Activated T-helper 2 cell treated with anti-CD3 and anti-CD28 coated beads, Interferon-gamma antibody, Interleukin-2, Interleukin-4, amounts not matched to agents 10 μg/mL and 5 μg/mL and 100 μg/mL, durations not matched to agents 14 hours and 24 hours and 36 hours (primary cell): Measurements from ENCODE around the gene POGLUT3. TPM values are rescaled to one million over a fixed set of nuclear protein-coding genes. Genes with fewer than 3 reads are reported as not detected.

Source experiments
- DNase-seq: peaks from one replicate; pipeline ENCODE4 v3.0.0; 2021; ENCODE audit warnings: low spot score
- H3K27ac Mint-ChIP-seq: one replicate; pipeline ENCODE4 v1.8.0; 2021; ENCODE audit warnings: mixed read lengths
- H3K27me3 Mint-ChIP-seq: one replicate; pipeline ENCODE4 v1.8.0; 2021; ENCODE audit warnings: low read depth, mixed read lengths
- H3K36me3 Mint-ChIP-seq: one replicate; pipeline ENCODE4 v1.8.0; 2021; ENCODE audit warnings: low read depth, mixed read lengths
- H3K4me1 Mint-ChIP-seq: one replicate; pipeline ENCODE4 v1.8.0; 2021; ENCODE audit warnings: low read depth, mixed read lengths
- H3K4me3 Mint-ChIP-seq: one replicate; pipeline ENCODE4 v1.8.0; 2021; ENCODE audit warnings: low read depth, mild to moderate bottlenecking, moderate library complexity, mixed read lengths
- H3K9me3 Mint-ChIP-seq: one replicate; pipeline ENCODE4 v1.8.0; 2021; ENCODE audit warnings: mixed read lengths
- intact Hi-C: fragments of 100-400 bp; cut with micrococcal nuclease; formaldehyde crosslinking; loops from one replicate; pipeline ENCODE4 v1.15.1; 2023
- total RNA-seq: library from RNA; stranded (reverse); gene quantifications from 2 replicates; pipeline ENCODE4 v1.2.3, GENCODE V29; 2022

The POGLUT3 gene
- total RNA-seq, 1 donor from 2014 or later, result 10.0 TPM

DNA sequence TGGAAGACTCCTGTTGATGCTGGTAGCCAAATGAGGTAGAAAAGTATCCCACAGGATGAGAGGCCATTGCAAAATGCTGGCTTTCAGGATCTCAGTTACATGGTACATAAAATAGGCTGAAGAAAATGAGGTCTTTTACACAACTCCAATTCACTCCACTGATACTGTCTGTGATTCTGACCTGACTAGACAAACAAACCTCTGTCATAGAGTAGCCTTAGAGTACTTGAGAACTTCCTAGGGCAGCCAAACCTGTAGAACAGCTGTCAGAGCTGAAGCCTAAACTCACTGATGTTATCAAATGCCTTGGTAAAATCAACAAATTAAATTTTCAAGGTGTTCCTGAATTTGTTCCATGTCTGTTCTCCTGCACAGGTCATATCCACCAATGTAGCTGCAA lies 26.2 kb upstream of the POGLUT3 start:
- intact Hi-C loops, result no loop called here
- no peak overlapping the region for H3K4me3 Mint-ChIP-seq
- no peaks in the 10 kb centered on the region for H3K36me3 Mint-ChIP-seq
- H3K9me3 Mint-ChIP-seq, result no peaks in the 10 kb centered on the region
- H3K27ac Mint-ChIP-seq, result no peak overlapping the region
- no peaks in the 10 kb centered on the region for H3K27me3 Mint-ChIP-seq
- no peak for DNase-seq
- H3K4me1 Mint-ChIP-seq, result no peaks in the 10 kb centered on the region

GRCh38 chr11:108522318-108522717 lies 24.1 kb upstream of the POGLUT3 start:
- Mint-ChIP-seq H3K27me3 (no peaks in the 10 kb centered on the region), H3K9me3 (no peaks in the 10 kb centered on the region), H3K27ac (no peak overlapping the region), H3K4me3 (no peak overlapping the region), H3K36me3 (no peaks in the 10 kb centered on the region), H3K4me1 (no peaks in the 10 kb centered on the region)
- intact Hi-C loops, result no loop called here
- no peak for DNase-seq

GRCh38 chr11:108518581-108518980 lies 20.4 kb upstream of the POGLUT3 start:
- Mint-ChIP-seq H3K9me3 (no peaks in the 10 kb centered on the region), H3K4me3 (no peak overlapping the region), H3K4me1 (no peaks in the 10 kb centered on the region), H3K27me3 (peaks cover 1% of the 10 kb centered on the region), H3K36me3 (no peaks in the 10 kb centered on the region), H3K27ac (no peak overlapping the region)
- DNase-seq, result no peak
- intact Hi-C loops, result no loop called here

- DNase-seq, result no peak
- no peaks in the 10 kb centered on the region for H3K36me3 Mint-ChIP-seq
- intact Hi-C loops, result no loop called here
- H3K4me3 Mint-ChIP-seq, result no peak overlapping the region
- H3K27me3 Mint-ChIP-seq, result peaks cover 8% of the 10 kb centered on the region
- H3K27ac Mint-ChIP-seq, result no peak overlapping the region
- H3K4me1 Mint-ChIP-seq, result peaks cover 3% of the 10 kb centered on the region
- H3K9me3 Mint-ChIP-seq, result no peaks in the 10 kb centered on the region
These were observed 17.9 kb upstream of the POGLUT3 start for GRCh38 chr11:108516125-108516524.

GRCh38 chr11:108512708-108513107 lies 14.5 kb upstream of the POGLUT3 start:
- peaks cover 10% of the 10 kb centered on the region for H3K27me3 Mint-ChIP-seq
- H3K4me3 Mint-ChIP-seq, result no peak overlapping the region
- H3K4me1 Mint-ChIP-seq, result peaks cover 3% of the 10 kb centered on the region
- H3K9me3 Mint-ChIP-seq, result no peaks in the 10 kb centered on the region
- intact Hi-C loops, result no loop called here
- H3K36me3 Mint-ChIP-seq, result no peaks in the 10 kb centered on the region
- H3K27ac Mint-ChIP-seq, result no peak overlapping the region
- no peak for DNase-seq

GRCh38 chr11:108511851-108512474 lies 13.8 kb upstream of the POGLUT3 start:
- Mint-ChIP-seq H3K36me3 (no peaks in the 10 kb centered on the region), H3K9me3 (no peaks in the 10 kb centered on the region), H3K27me3 (peaks cover 11% of the 10 kb centered on the region), H3K4me3 (no peak overlapping the region), H3K27ac (no peak overlapping the region), H3K4me1 (peaks cover 3% of the 10 kb centered on the region)
- DNase-seq, result no peak
- intact Hi-C loops, result no loop called here

DNA sequence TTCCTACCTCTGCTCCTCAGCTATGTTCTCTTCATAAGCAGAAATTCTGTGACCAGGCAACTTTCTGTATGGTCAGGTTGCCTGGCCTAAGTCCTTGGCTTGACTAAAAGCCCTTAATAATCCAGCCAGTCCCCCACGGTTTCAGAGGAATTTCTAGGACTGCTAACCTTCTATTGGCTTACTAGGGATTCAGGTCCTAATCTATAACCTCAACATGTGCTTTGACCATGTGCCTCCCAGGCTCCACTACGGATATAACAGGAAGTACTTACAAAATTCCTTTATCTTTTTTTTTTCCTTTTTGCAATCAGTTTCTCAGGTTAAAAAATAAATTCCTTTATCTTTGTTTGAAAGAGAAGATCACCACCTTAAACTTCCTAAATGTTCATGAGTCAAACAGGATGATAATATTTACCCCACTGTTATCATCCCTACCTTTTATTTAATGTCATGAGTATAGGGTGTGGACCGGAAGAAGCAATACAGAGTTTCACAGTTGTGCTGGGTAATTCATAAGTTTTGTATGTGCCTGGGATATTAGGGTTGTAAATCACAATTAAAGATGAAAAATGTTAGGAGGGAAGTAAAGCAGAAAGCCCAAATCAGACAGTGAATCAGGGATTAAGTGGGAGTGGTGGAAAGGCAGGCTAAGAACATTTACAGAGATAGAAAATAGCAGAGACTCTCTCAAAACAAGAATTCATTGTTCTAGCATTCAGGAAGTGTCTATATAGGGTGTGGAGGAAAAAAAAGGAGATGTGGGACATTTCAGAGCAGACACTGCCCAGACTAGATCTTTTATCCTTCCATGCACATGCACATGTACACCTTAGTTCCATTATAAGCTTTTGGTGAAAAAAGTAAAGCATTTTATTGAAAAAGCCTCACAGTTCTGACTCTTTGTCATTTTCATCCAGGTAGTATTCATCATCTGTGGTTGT lies 10.7 kb upstream of the POGLUT3 start:
- Mint-ChIP-seq H3K9me3 (no peaks in the 10 kb centered on the region), H3K27ac (no peak overlapping the region)

GRCh38 chr11:108501396-108501795 lies 3.2 kb upstream of the POGLUT3 start:
- H3K4me3 Mint-ChIP-seq, result no peak overlapping the region
- no peak overlapping the region for H3K27ac Mint-ChIP-seq
- H3K36me3 Mint-ChIP-seq, result peaks cover 1% of the 10 kb centered on the region
- H3K27me3 Mint-ChIP-seq, result peaks cover 10% of the 10 kb centered on the region
- intact Hi-C loops, result no loop called here
- DNase-seq, result no peak
- peaks cover 12% of the 10 kb centered on the region for H3K4me1 Mint-ChIP-seq
- no peaks in the 10 kb centered on the region for H3K9me3 Mint-ChIP-seq

More for the DNA sequence above, 10.7 kb upstream of the POGLUT3 start:
- peaks cover 11% of the 10 kb centered on the region for H3K27me3 Mint-ChIP-seq
- peaks cover 3% of the 10 kb centered on the region for H3K4me1 Mint-ChIP-seq
- H3K36me3 Mint-ChIP-seq, result no peaks in the 10 kb centered on the region
- intact Hi-C loops, result no loop called here
- H3K4me3 Mint-ChIP-seq, result no peak overlapping the region
- no peak for DNase-seq

DNA sequence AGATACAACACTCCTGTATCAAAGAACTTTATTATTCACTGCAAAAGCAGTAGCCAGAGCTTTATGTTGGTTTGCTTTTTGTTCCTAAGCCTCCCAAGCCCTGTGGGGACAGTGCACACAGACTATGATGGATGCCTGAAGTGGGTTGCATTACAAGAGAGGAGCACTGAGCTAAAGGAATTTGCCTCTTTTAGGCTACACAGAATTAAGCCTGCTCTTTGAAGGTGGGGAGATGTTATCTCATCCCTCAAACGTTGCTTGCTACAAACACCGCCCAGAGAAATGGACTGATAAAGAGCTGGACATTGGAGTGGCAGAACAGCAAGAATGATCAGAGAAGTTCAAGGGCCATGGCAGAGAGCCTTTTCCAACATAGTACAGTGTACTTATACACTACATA lies 2.5 kb upstream of the POGLUT3 start:
- H3K36me3 Mint-ChIP-seq, result peaks cover 6% of the 10 kb centered on the region
- no peak overlapping the region for H3K4me3 Mint-ChIP-seq
- H3K4me1 Mint-ChIP-seq, result peaks cover 17% of the 10 kb centered on the region
- no peaks in the 10 kb centered on the region for H3K9me3 Mint-ChIP-seq
- no peak overlapping the region for H3K27ac Mint-ChIP-seq
- intact Hi-C loops, result no loop called here
- no peak for DNase-seq
- H3K27me3 Mint-ChIP-seq, result peaks cover 10% of the 10 kb centered on the region

DNA sequence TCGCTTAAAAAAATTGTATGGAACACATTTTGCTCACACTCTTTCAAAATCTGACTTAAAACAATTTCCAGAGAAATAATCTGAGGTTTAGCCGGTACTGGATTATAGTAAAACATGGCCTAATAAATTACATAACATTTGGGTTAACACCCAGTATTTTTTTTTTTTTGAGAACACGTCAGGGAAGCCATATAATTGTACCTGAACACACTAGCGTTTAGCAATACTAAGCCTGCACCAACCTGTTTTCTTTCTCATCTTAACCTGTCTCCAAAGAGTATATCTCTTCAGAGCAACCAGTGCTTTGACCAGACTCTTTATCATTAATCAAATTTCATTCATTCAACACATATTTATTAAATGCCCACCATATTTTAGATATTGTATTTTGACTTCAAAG lies 2.0 kb upstream of the POGLUT3 start:
- no peak overlapping the region for H3K27ac Mint-ChIP-seq
- H3K4me1 Mint-ChIP-seq, result peaks cover 19% of the 10 kb centered on the region
- H3K27me3 Mint-ChIP-seq, result peaks cover 10% of the 10 kb centered on the region
- DNase-seq, result no peak
- peaks cover 6% of the 10 kb centered on the region for H3K36me3 Mint-ChIP-seq
- H3K4me3 Mint-ChIP-seq, result no peak overlapping the region
- no peaks in the 10 kb centered on the region for H3K9me3 Mint-ChIP-seq
- intact Hi-C loops, result no loop called here

DNA sequence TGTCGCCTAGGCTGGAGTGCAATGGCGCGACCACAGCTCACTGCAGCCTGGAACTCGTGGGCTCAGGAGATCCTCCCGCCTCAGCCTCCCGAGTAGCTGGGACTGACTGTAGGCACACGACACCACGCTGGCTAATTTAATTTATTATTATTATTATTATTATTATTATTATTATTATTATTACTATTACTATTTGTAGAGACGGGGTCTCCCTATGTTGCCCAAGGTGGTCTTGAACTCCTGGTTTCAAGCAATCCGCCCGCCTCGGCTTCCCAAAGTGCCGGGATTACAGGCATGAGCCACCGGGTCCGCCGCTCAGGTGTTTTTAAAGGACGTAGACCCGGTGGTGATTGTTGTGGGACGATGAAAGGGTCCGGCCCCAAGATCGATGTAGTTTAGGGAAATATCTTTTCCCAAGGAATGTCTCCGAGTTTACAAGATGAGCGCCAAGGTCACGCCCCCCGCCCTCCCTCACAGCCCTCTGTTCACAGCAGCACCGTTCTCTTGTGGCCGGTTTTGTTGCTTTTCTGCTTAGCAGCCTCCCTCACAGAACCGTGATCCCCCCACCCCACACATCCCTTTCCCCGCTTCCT lies 728 bp upstream of the POGLUT3 start:
- peaks cover 10% of the 10 kb centered on the region for H3K27me3 Mint-ChIP-seq
- intact Hi-C loops, result loop anchor here (5.0 kb wide), 3 partner anchors 163 to 377 kb away; partner anchors contain the start of gene ACAT1
- peaks cover 23% of the 10 kb centered on the region for H3K4me1 Mint-ChIP-seq
- DNase-seq, result no peak
- H3K27ac Mint-ChIP-seq, result peak overlapping the region; percentile 88
- H3K4me3 Mint-ChIP-seq, result peak overlapping the region; percentile 87
- peaks cover 9% of the 10 kb centered on the region for H3K36me3 Mint-ChIP-seq
- H3K9me3 Mint-ChIP-seq, result no peaks in the 10 kb centered on the region

GRCh38 chr11:108497317-108498045 lies 703 bp downstream of the POGLUT3 start:
- Mint-ChIP-seq H3K4me3 (peak overlapping the region; percentile 93), H3K27me3 (peaks cover 4% of the 10 kb centered on the region), H3K4me1 (peaks cover 23% of the 10 kb centered on the region), H3K36me3 (peaks cover 9% of the 10 kb centered on the region), H3K9me3 (no peaks in the 10 kb centered on the region), H3K27ac (peak overlapping the region; percentile 98)
- DNase-seq, result peak; percentile 68
- intact Hi-C loops, result loop anchor here (1.0 to 5.0 kb wide), 8 partner anchors 30 to 489 kb away; partner anchors contain the start of genes ACAT1, ATM, C11orf65 and CUL5
